Occipital lobe (tissue), 2 donors: ENCODE measurements around the gene EPS8L2. TPM values are rescaled to one million over a fixed set of nuclear protein-coding genes. Genes with fewer than 3 reads are reported as not detected.
"Not testable (repeated sequence)": the region's sequence is repeated elsewhere in the genome, so short reads cannot be mapped to it uniquely, and the experiment has no call there.

ENCODE experiments used
- DNase-seq: peaks from one replicate; lab custom pipeline; 2025; lab: John Stamatoyannopoulos, UW
- total RNA-seq: library from RNA; depleted of rRNA; stranded (reverse); fragments of >200 nt; gene quantifications from one replicate; pipeline ENCODE4 v1.2.3, GENCODE V29; 2014

The EPS8L2 gene
- total RNA-seq, 1 donor from 2014 or later = 1.4 TPM

- no peak for DNase-seq
Observed at GRCh38 chr11:689625-690024, 16.4 kb upstream of the EPS8L2 start.

- not testable (repeated sequence) for DNase-seq
Observed at GRCh38 chr11:690244-690643, 15.8 kb upstream of the EPS8L2 start.

GRCh38 chr11:690738-691633 lies 15.0 kb upstream of the EPS8L2 start:
- DNase-seq = no peak

- DNase-seq = no peak
Observed at GRCh38 chr11:691710-692590, 14.1 kb upstream of the EPS8L2 start.

GRCh38 chr11:692824-693414 lies 13.1 kb upstream of the EPS8L2 start:
- no peak for DNase-seq

- DNase-seq = no peak
Observed at GRCh38 chr11:693415-693831, 12.6 kb upstream of the EPS8L2 start.

GRCh38 chr11:693887-694562 lies 12.0 kb upstream of the EPS8L2 start:
- no peak for DNase-seq

GRCh38 chr11:694563-695287 lies 11.3 kb upstream of the EPS8L2 start, which contains the start of gene DEAF1:
TSS of gene DEAF1 (minus strand) at chr11:695222. CDS start at chr11:695047, 175 bp downstream.
- DNase-seq = peak; percentile 93

- DNase-seq = no peak
Observed at GRCh38 chr11:695288-695537, 10.8 kb upstream of the EPS8L2 start.

GRCh38 chr11:695538-696248 lies 10.3 kb upstream of the EPS8L2 start, which contains the start of gene TMEM80:
TSS of gene TMEM80 (plus strand) at chr11:695816. CDS start at chr11:695828, 12 bp downstream.
- DNase-seq = peak; percentile 95

- no peak for DNase-seq
Observed at GRCh38 chr11:696955-697491, 9.0 kb upstream of the EPS8L2 start.

- no peak for DNase-seq
Observed at GRCh38 chr11:697811-698311, 8.2 kb upstream of the EPS8L2 start.

GRCh38 chr11:698493-699115 lies 7.4 kb upstream of the EPS8L2 start:
- no peak for DNase-seq

- DNase-seq = no peak
Observed at GRCh38 chr11:699116-699508, 6.9 kb upstream of the EPS8L2 start.

GRCh38 chr11:699753-700152 lies 6.3 kb upstream of the EPS8L2 start:
- no peak for DNase-seq

- no peak for DNase-seq
Observed at GRCh38 chr11:701741-702461, 4.1 kb upstream of the EPS8L2 start.

- DNase-seq = no peak
Observed at GRCh38 chr11:702462-703461, 3.3 kb upstream of the EPS8L2 start.
